Adrenal gland (tissue), 12 donors: ENCODE measurements around the gene PXYLP1. TPM values are rescaled to one million over a fixed set of nuclear protein-coding genes. Genes with fewer than 3 reads are reported as not detected.
"Not testable (repeated sequence)": the region's sequence is repeated elsewhere in the genome, so short reads cannot be mapped to it uniquely, and the experiment has no call there.

Experiments used
- DNase-seq, 7 donors: peaks; one replicate each; pipeline ENCODE4 v3.0.0-alpha.2; 2019 to 2020
- H3K27ac ChIP-seq, 5 donors: fragments of 200-600 bp; sonication (generic) in 4 of 5; 1 replicate in 3 of 5; 2 replicates in 2 of 5; pipeline versions ENCODE4 v1.5.1 to v1.8.0; 2016 to 2020; ENCODE audit warnings: mild to moderate bottlenecking in 1 of 5
- H3K27me3 ChIP-seq: fragments of 200-600 bp; 2 replicates; pipeline ENCODE4 v1.8.0; 2021
- H3K36me3 ChIP-seq, 2 donors: fragments of 200-600 bp; replicated peaks in 1 of 2; 1 replicate in 1 of 2; 2 replicates in 1 of 2; pipeline versions ENCODE4 v1.5.1 to v1.8.0; 2018 to 2022
- H3K4me1 ChIP-seq, 2 donors: fragments of 200-600 bp; replicated peaks in 1 of 2; 1 replicate in 1 of 2; 2 replicates in 1 of 2; pipeline versions ENCODE4 v1.5.1 to v1.8.0; 2018 to 2021
- H3K4me3 ChIP-seq, 4 donors: fragments of 200-600 bp; sonication (generic) in 3 of 4; one replicate each; pipeline ENCODE4 v1.5.1; 2016 to 2018
- H3K9me3 ChIP-seq, 3 donors: fragments of 200-600 bp; sonication (generic) in 1 of 3; replicated peaks in 1 of 3; 1 replicate in 2 of 3; 2 replicates in 1 of 3; pipeline versions ENCODE4 v1.5.1 to v1.8.0; 2016 to 2021
- CTCF ChIP-seq, 6 experiments: fragments of 450-650 bp in 4 of 6; fragments of 200-600 bp in 2 of 6; sonication (generic) in 1 of 6; IDR thresholded peaks; 1 replicate in 5 of 6; 2 replicates in 1 of 6; pipeline versions ENCODE4 v1.5.1 to v1.8.0; 2016 to 2021; ENCODE audit warnings: antibody characterized with exemption in 6 of 6, mild to moderate bottlenecking in 2 of 6, moderate library complexity in 1 of 6
- POLR2A ChIP-seq, 2 donors: fragments of 450-650 bp; IDR thresholded peaks; one replicate each; pipeline ENCODE4 v1.6.1; 2017; ENCODE audit warnings: antibody characterized with exemption in 2 of 2, mild to moderate bottlenecking in 2 of 2, moderate library complexity in 1 of 2
- WGBS, 4 donors: extraction: QIAGEN DNeasy Blood & Tissue Kit in 2 of 4; methylation state at CpG; one replicate each; pipeline versions ENCODE4 v1.1.5 to v1.1.7; 2013 to 2017; 5-methylcytosine and 5-hydroxymethylcytosine counted together
- intact Hi-C, 2 donors: fragments of 100-400 bp; cut with DNase I; formaldehyde crosslinking; loops; one replicate each; pipeline versions ENCODE4 v1.14.1 to v1.15.0; 2022 to 2023
- polyA plus RNA-seq, 3 donors: library from polyadenylated mRNA; stranded (reverse); fragments of 200-250 nt in 2 of 3; fragments of 350-450 nt in 1 of 3; fragmentation: Illumina TruSeq in 1 of 3; extraction: RNeasy Lipid Tissue Mini Kit (QIAGEN cat#74804) in 1 of 3; gene quantifications; one replicate each; pipeline ENCODE4 v1.2.3, GENCODE V29; 2013 to 2014
- total RNA-seq, 9 donors: library from RNA; depleted of rRNA in 4 of 9; stranded (reverse); fragments of >200 nt in 4 of 9; fragments of 120-200 nt in 1 of 9; fragmentation: NEBNext Ultra II Directional in 1 of 9; extraction: Animal tissue kit (Norgen Biotek cat#: 25700) in 1 of 9; gene quantifications; one replicate each; pipeline versions ENCODE4 v1.1.0 to v1.2.4, GENCODE V29; 2013 to 2023
- donor health status: healthy with polysubstance abuse.
- donor health status: Bipolar disorder and iron deficiency.
- donor health status: DM: yes; HTN: yes; CAD: no.
- donor health status: DM: no; HTN: no; CAD: no.
- donor health status: DM: no; HTN: no; CAD: no.
- donor health status: DM: yes; HTN: yes; CAD: no.

Gene PXYLP1
- total and polyA plus RNA-seq, 12 donors = 5.5 to 22.7 (median 8.1) TPM

GRCh38 chr3:141203866-141204265 lies 27.8 kb upstream of the PXYLP1 start:
- Histone ChIP-seq H3K27me3 (no peaks in the 10 kb centered on the region), H3K4me3 (no peak overlapping the region), H3K4me1 (no peaks in the 10 kb centered on the region), H3K9me3 (no peaks in the 10 kb centered on the region), H3K36me3 (no peaks in the 10 kb centered on the region), H3K27ac (no peak overlapping the region)
- no peak for DNase-seq
- WGBS, 4 donors = 74 to 86% (median 83%) methylated on average over 4 of the region's 4 CpGs
- intact Hi-C loops = no loop called here
- no peak for TF ChIP-seq CTCF (IDR thresholded peaks at IDR 0.05)
- no peak for TF ChIP-seq POLR2A (IDR thresholded peaks at IDR 0.05)

- intact Hi-C loops = no loop called here
- TF ChIP-seq POLR2A (IDR thresholded peaks at IDR 0.05) = no peak
- TF ChIP-seq CTCF (IDR thresholded peaks at IDR 0.05) = no peak
- no peaks in the 10 kb centered on the region for H3K27me3 ChIP-seq
- WGBS, 4 donors = 73 to 90% (median 87%) methylated on average over 4 of the region's 4 CpGs
- H3K9me3 ChIP-seq = no peaks in the 10 kb centered on the region
- no peak for DNase-seq
- H3K27ac ChIP-seq = no peak overlapping the region
- no peaks in the 10 kb centered on the region for H3K4me1 ChIP-seq
- H3K4me3 ChIP-seq = no peak overlapping the region
- no peaks in the 10 kb centered on the region for H3K36me3 ChIP-seq
Measured at GRCh38 chr3:141204343-141204742, 27.3 kb upstream of the PXYLP1 start.

GRCh38 chr3:141211306-141211705 lies 20.3 kb upstream of the PXYLP1 start:
- H3K9me3 ChIP-seq, H3K4me3 ChIP-seq, intact Hi-C loops, DNase-seq, H3K27ac ChIP-seq, H3K4me1 ChIP-seq, H3K36me3 ChIP-seq, H3K27me3 ChIP-seq: not testable (repeated sequence)
- WGBS, 4 donors = 72 to 85% (median 80%) methylated on average over 1 of the region's 1 CpG

- DNase-seq = no peak
- Histone ChIP-seq H3K36me3 (no peaks in the 10 kb centered on the region), H3K27ac (no peak overlapping the region), H3K27me3 (no peaks in the 10 kb centered on the region), H3K9me3 (no peaks in the 10 kb centered on the region), H3K4me1 (no peaks in the 10 kb centered on the region), H3K4me3 (no peak overlapping the region)
- 83 to 99% (median 94%) methylated on average over 1 to 2 of the region's 2 CpGs for WGBS, 4 donors
- TF ChIP-seq POLR2A (IDR thresholded peaks at IDR 0.05) (no peak), CTCF (IDR thresholded peaks at IDR 0.05) (no peak)
- intact Hi-C loops = no loop called here
Measured at GRCh38 chr3:141212101-141212500, 19.5 kb upstream of the PXYLP1 start.

- Histone ChIP-seq H3K4me1 (no peaks in the 10 kb centered on the region), H3K27me3 (no peaks in the 10 kb centered on the region), H3K27ac (no peak overlapping the region), H3K4me3 (no peak overlapping the region), H3K9me3 (no peaks in the 10 kb centered on the region), H3K36me3 (no peaks in the 10 kb centered on the region)
- intact Hi-C loops = no loop called here
- TF ChIP-seq CTCF (IDR thresholded peaks at IDR 0.05) (no peak), POLR2A (IDR thresholded peaks at IDR 0.05) (no peak)
- no peak for DNase-seq
Measured at GRCh38 chr3:141212555-141212954, 19.1 kb upstream of the PXYLP1 start.
